GM23248 (cell line): Measurements from ENCODE around the gene PHF21B. TPM values are rescaled to one million over a fixed set of nuclear protein-coding genes. Genes with fewer than 3 reads are reported as not detected.
"Not testable (repeated sequence)": the region's sequence is repeated elsewhere in the genome, so short reads cannot be mapped to it uniquely, and the experiment has no call there.

Experiments
- DNase-seq: peaks from one replicate; pipeline ENCODE4 v3.0.0-alpha.2; 2015
- H2AFZ ChIP-seq: fragments of 200-600 bp; sonication (generic); 2 replicates; pipeline ENCODE4 v1.6.1; 2016; ENCODE audit warnings: antibody characterized with exemption
- H3F3A ChIP-seq: fragments of 200-600 bp; sonication (generic); 2 replicates; pipeline ENCODE4 v1.6.1; 2016; ENCODE audit warnings: mild to moderate bottlenecking, antibody characterized with exemption, mixed run types; ENCODE audit not compliant: insufficient read depth
- H3K27ac ChIP-seq: fragments of 200-600 bp; sonication (generic); 2 replicates; pipeline ENCODE4 v1.5.1; 2016; ENCODE audit warnings: mild to moderate bottlenecking
- H3K27me3 ChIP-seq: fragments of 200-600 bp; sonication (generic); replicated peaks from 2 replicates; pipeline ENCODE4 v1.6.1; 2016; ENCODE audit warnings: mild to moderate bottlenecking; ENCODE audit not compliant: insufficient read depth
- H3K36me3 ChIP-seq: fragments of 200-600 bp; sonication (generic); 2 replicates; pipeline ENCODE4 v1.6.1; 2016; ENCODE audit warnings: low read depth, mild to moderate bottlenecking
- H3K4me1 ChIP-seq: fragments of 200-600 bp; sonication (generic); 2 replicates; pipeline ENCODE4 v1.6.1; 2016; ENCODE audit warnings: mild to moderate bottlenecking; ENCODE audit not compliant: insufficient read depth
- H3K4me2 ChIP-seq: fragments of 200-600 bp; sonication (generic); one replicate; pipeline ENCODE4 v1.6.1; 2016; ENCODE audit warnings: mild to moderate bottlenecking; ENCODE audit not compliant: unreplicated experiment
- H3K4me3 ChIP-seq: fragments of 200-600 bp; sonication (generic); 2 replicates; pipeline ENCODE4 v1.5.1; 2016; ENCODE audit warnings: mild to moderate bottlenecking
- H3K79me2 ChIP-seq: fragments of 200-600 bp; sonication (generic); 2 replicates; pipeline ENCODE4 v1.6.1; 2016; ENCODE audit warnings: mild to moderate bottlenecking; ENCODE audit not compliant: insufficient read depth
- H3K9ac ChIP-seq: fragments of 200-600 bp; sonication (generic); 2 replicates; pipeline ENCODE4 v1.6.1; 2016; ENCODE audit warnings: mild to moderate bottlenecking
- H3K9me2 ChIP-seq: fragments of 200-600 bp; sonication (generic); 2 replicates; pipeline ENCODE4 v1.6.1; 2016; ENCODE audit warnings: mixed run types, mild to moderate bottlenecking, moderate library complexity; ENCODE audit not compliant: insufficient read depth
- H3K9me3 ChIP-seq: fragments of 200-600 bp; sonication (generic); one replicate; pipeline ENCODE4 v1.6.1; 2017; ENCODE audit warnings: low read depth
- H4K20me1 ChIP-seq: fragments of 200-600 bp; sonication (generic); 2 replicates; pipeline ENCODE4 v1.6.0; 2016; ENCODE audit not compliant: insufficient read depth
- EZH2 ChIP-seq: fragments of 200-600 bp; sonication (generic); IDR thresholded peaks from 2 replicates; pipeline ENCODE4 v1.6.1; 2018; ENCODE audit warnings: antibody characterized with exemption, mild to moderate bottlenecking; ENCODE audit not compliant: insufficient read depth, poor library complexity, severe bottlenecking
- EZH2phosphoT487 ChIP-seq: fragments of 200-600 bp; sonication (generic); IDR thresholded peaks from 2 replicates; pipeline ENCODE4 v1.6.1; 2018; ENCODE audit warnings: antibody characterized with exemption, moderate library complexity, mild to moderate bottlenecking, low read depth; ENCODE audit not compliant: insufficient read depth
- WGBS, 2 experiments: methylation state at CpG; one replicate each; pipeline ENCODE4 v1.1.6; 2015 to 2017; ENCODE audit warnings: low lambda C conversion rate in 2 of 2, low coverage in 1 of 2; ENCODE audit errors: missing lambda C conversion rate in 2 of 2; 5-methylcytosine and 5-hydroxymethylcytosine counted together
- in situ Hi-C: fragments of 300-500 bp; cut with MboI; formaldehyde crosslinking; loops from 2 replicates; pipeline ENCODE4 v1.15.0; 2020
- polyA plus RNA-seq: library from polyadenylated mRNA; unstranded; fragments of >200 nt; fragmentation: Nextera tagmentation; extraction: Ambion mirVana; gene quantifications from 2 replicates; pipeline ENCODE4 v1.2.1, GENCODE V29; 2016
- total RNA-seq: library from RNA; depleted of rRNA; stranded (reverse); fragments of >200 nt; shearing (Covaris generic); gene quantifications from 2 replicates; pipeline ENCODE4 v1.2.3, GENCODE V29; 2014

The PHF21B gene
- total and polyA plus RNA-seq, 2 experiments from 2014 or later, result not detected

DNA sequence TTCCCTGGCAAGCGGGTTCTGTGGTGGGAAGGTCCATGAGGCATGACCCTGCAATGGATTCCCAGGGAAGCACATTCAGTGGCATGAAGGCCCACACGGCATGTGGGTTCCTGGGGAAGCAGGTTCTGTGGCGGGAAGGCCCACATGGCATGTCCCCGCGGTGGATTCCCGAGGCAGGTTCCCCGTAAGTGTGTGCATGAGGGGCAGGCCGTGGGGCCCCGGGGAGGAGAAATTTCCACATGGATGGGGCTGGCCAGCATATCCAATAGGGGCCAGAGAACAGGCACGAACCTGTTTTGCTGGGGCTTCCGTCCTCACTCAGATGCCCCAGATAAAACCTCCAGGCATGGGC, 83.7 kb downstream of the PHF21B start:
- H3K4me1 ChIP-seq, result no peaks in the 10 kb centered on the region
- no peak for DNase-seq
- 83 to 88% methylated on average over 11 of the region's 11 CpGs for WGBS, 2 experiments
- H3K79me2 ChIP-seq, result no peaks in the 10 kb centered on the region
- H3K4me2 ChIP-seq, result no peak overlapping the region
- H3K27me3 ChIP-seq, result peaks cover 19% of the 10 kb centered on the region; the same call in 1 of the 2 replicates
- in situ Hi-C loops, result no loop called here
- no peaks in the 10 kb centered on the region for H4K20me1 ChIP-seq
- no peaks in the 10 kb centered on the region for H3K36me3 ChIP-seq
- no peak overlapping the region for H3K27ac ChIP-seq
- TF ChIP-seq EZH2phosphoT487 (no peak), EZH2 (no peak)
- no peaks in the 10 kb centered on the region for H3K9me3 ChIP-seq
- no peak overlapping the region for H3K4me3 ChIP-seq
- H3K9me2 ChIP-seq, result no peaks in the 10 kb centered on the region
- no peak overlapping the region for H2AFZ ChIP-seq
- no peak overlapping the region for H3K9ac ChIP-seq
- H3F3A ChIP-seq, result no peaks in the 10 kb centered on the region

- no peak overlapping the region for H3K27ac ChIP-seq
- no peaks in the 10 kb centered on the region for H3K79me2 ChIP-seq
- no peak overlapping the region for H2AFZ ChIP-seq
- no peak for DNase-seq
- H4K20me1 ChIP-seq, result no peaks in the 10 kb centered on the region
- H3K9me2 ChIP-seq, result no peaks in the 10 kb centered on the region
- H3K4me2 ChIP-seq, result no peak overlapping the region
- H3K9me3 ChIP-seq, result no peaks in the 10 kb centered on the region
- H3F3A ChIP-seq, result no peaks in the 10 kb centered on the region
- no peak overlapping the region for H3K9ac ChIP-seq
- no peaks in the 10 kb centered on the region for H3K36me3 ChIP-seq
- no peaks in the 10 kb centered on the region for H3K4me1 ChIP-seq
- no peak for TF ChIP-seq EZH2phosphoT487
- TF ChIP-seq EZH2, result no peak
- no peak overlapping the region for H3K4me3 ChIP-seq
- in situ Hi-C loops, result no loop called here
- WGBS, 2 experiments, result 71 to 73% methylated on average over 15 of the region's 15 CpGs
- peaks cover 19% of the 10 kb centered on the region; the same call in 1 of the 2 replicates for H3K27me3 ChIP-seq
Observed at GRCh38 chr22:44925465-44926123, 84.2 kb downstream of the PHF21B start.

DNA sequence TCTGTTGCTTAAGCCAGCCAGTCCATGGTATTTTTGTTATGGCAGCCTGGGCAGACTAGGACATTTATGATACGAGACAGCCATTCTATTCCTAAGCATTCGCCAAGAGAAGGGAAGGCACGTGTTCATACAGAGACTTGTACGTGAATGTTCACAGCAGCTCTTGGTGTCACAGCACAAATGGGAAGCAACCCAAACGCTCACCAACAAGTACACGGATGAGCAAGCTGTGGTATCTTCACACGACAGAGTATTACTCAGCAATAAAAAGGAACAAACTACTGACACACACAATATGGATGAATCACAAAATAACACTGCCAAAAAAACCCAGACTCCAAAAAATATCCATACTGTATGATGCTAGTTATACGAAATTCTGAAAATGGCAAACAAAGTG, 85.1 kb downstream of the PHF21B start:
- Histone ChIP-seq H3K27me3 (peaks cover 15% of the 10 kb centered on the region; the same call in 1 of the 2 replicates), H3K9me2 (no peaks in the 10 kb centered on the region), H2AFZ (no peak overlapping the region), H3K4me2 (no peak overlapping the region), H3K4me3 (no peak overlapping the region), H4K20me1 (no peaks in the 10 kb centered on the region), H3K9me3 (no peaks in the 10 kb centered on the region), H3K9ac (no peak overlapping the region), H3K27ac (no peak overlapping the region), H3K79me2 (no peaks in the 10 kb centered on the region), H3F3A (no peaks in the 10 kb centered on the region), H3K36me3 (no peaks in the 10 kb centered on the region), H3K4me1 (no peaks in the 10 kb centered on the region)
- whole genome bisulfite sequencing, 2 experiments, result 55 to 63% methylated on average over 8 of the region's 8 CpGs
- no peak for TF ChIP-seq EZH2phosphoT487
- TF ChIP-seq EZH2, result no peak
- DNase-seq, result peak; percentile 22
- in situ Hi-C loops, result no loop called here

GRCh38 chr22:44924098-44924497, 85.7 kb downstream of the PHF21B start:
- TF ChIP-seq EZH2, result no peak
- no peak for TF ChIP-seq EZH2phosphoT487
- no peaks in the 10 kb centered on the region for H4K20me1 ChIP-seq
- H3K27ac ChIP-seq, result no peak overlapping the region
- no peaks in the 10 kb centered on the region for H3K9me3 ChIP-seq
- no peaks in the 10 kb centered on the region for H3F3A ChIP-seq
- no peak overlapping the region for H3K4me3 ChIP-seq
- no peak for DNase-seq
- no peaks in the 10 kb centered on the region for H3K79me2 ChIP-seq
- H3K9ac ChIP-seq, result no peak overlapping the region
- in situ Hi-C loops, result no loop called here
- no peak overlapping the region for H2AFZ ChIP-seq
- H3K36me3 ChIP-seq, result no peaks in the 10 kb centered on the region
- H3K4me2 ChIP-seq, result no peak overlapping the region
- H3K27me3 ChIP-seq, result peaks cover 15% of the 10 kb centered on the region; the same call in 1 of the 2 replicates
- 46 to 52% methylated on average over 5 of the region's 5 CpGs for WGBS, 2 experiments
- H3K4me1 ChIP-seq, result no peaks in the 10 kb centered on the region
- H3K9me2 ChIP-seq, result no peaks in the 10 kb centered on the region

DNA sequence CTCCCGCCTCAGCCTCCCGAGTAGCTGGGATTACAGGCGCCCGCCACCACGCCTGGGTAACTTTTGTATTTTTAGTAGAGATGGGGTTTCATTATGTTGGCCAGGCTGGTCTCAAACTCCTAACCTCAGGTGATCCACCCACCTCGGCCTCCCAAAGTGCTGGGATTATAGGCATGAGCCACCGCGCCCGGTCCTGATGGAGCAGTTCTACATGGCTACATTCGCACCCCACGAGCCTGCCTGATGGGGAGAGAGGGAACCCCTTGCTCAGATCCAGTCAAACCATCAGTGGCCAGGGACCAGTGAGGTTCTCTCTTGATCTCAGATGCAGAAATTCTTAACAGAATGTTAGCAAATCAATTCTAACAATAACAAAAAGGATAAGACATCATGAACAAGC, 88.0 kb downstream of the PHF21B start:
- 74% methylated on average over 11 of the region's 11 CpGs for WGBS, 2 experiments
- H3K9me3 ChIP-seq, H3K9ac ChIP-seq, H3K9me2 ChIP-seq, in situ Hi-C loops, H2AFZ ChIP-seq, H3K4me3 ChIP-seq, H3F3A ChIP-seq, H3K36me3 ChIP-seq, DNase-seq, H3K4me1 ChIP-seq, H4K20me1 ChIP-seq, H3K27ac ChIP-seq, H3K4me2 ChIP-seq, H3K79me2 ChIP-seq: not testable (repeated sequence)
- H3K27me3 ChIP-seq, result peaks cover 15% of the 10 kb centered on the region; the same call in 1 of the 2 replicates
